Gastroesophageal sphincter (tissue), 3 donors: ENCODE results near the gene GALNTL6.

ENCODE experiments used
- CTCF ChIP-seq, 4 experiments: fragments of 200-600 bp in 2 of 4; fragments of 450-650 bp in 2 of 4; sonication (generic) in 1 of 4; IDR thresholded peaks; one replicate each; pipeline ENCODE4 v1.5.1; 2017 to 2019; ENCODE audit warnings: antibody characterized with exemption in 4 of 4, mild to moderate bottlenecking in 2 of 4, moderate library complexity in 2 of 4
- POLR2AphosphoS5 ChIP-seq: sonication (generic); formaldehyde crosslinking; IDR thresholded peaks from one replicate; pipeline ENCODE4 v1.6.1; 2017; ENCODE audit warnings: antibody characterized with exemption

- no peak for TF ChIP-seq CTCF (IDR thresholded peaks at IDR 0.05)
- no peak for TF ChIP-seq POLR2AphosphoS5
These were observed 947.3 kb downstream of the GALNTL6 start for GRCh38 chr4:172760512-172760911.
